Hepatocyte (in vitro differentiated cells): ENCODE results near the gene OSBPL2.

ENCODE experiments used
- EZH2 ChIP-seq: fragments of 200-600 bp; sonication (generic); IDR thresholded peaks from 2 replicates; pipeline ENCODE4 v1.6.1; 2016; ENCODE audit warnings: antibody characterized with exemption, mild to moderate bottlenecking, borderline replicate concordance
- EZH2phosphoT487 ChIP-seq: fragments of 200-600 bp; sonication (generic); IDR thresholded peaks from one replicate; pipeline ENCODE4 v1.6.1; 2018; ENCODE audit warnings: antibody characterized with exemption, mild to moderate bottlenecking, low read depth, moderate library complexity; ENCODE audit not compliant: unreplicated experiment, severe bottlenecking
- TF ChIP-seq, protein P1 (sequence below): fragments of 200-600 bp; sonication (generic); IDR thresholded peaks from 2 replicates; pipeline ENCODE4 v1.5.1; 2016; ENCODE audit warnings: antibody characterized with exemption, mild to moderate bottlenecking; ENCODE audit not compliant: poor library complexity

DNA sequence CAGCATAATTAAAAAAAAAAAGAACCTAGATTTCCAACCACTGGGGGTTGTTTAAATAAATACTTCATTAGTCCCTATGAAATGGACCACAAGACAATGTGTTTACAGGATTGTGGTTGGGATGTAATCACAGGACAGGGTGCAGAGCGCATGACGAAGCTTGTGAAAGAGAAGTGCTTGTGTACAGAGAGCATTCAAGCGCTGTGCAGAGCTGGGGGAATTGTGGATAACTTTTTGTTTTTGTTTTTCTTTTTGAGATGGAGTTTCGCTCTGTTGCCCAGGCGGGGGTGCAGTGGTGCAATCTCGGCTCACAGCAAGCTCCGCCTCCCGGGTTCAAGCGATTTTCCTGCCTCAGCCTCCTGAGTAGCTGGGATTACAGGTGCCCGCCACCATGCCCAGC is 106.5 kb downstream of the OSBPL2 start:
- TF ChIP-seq, protein P1, sequence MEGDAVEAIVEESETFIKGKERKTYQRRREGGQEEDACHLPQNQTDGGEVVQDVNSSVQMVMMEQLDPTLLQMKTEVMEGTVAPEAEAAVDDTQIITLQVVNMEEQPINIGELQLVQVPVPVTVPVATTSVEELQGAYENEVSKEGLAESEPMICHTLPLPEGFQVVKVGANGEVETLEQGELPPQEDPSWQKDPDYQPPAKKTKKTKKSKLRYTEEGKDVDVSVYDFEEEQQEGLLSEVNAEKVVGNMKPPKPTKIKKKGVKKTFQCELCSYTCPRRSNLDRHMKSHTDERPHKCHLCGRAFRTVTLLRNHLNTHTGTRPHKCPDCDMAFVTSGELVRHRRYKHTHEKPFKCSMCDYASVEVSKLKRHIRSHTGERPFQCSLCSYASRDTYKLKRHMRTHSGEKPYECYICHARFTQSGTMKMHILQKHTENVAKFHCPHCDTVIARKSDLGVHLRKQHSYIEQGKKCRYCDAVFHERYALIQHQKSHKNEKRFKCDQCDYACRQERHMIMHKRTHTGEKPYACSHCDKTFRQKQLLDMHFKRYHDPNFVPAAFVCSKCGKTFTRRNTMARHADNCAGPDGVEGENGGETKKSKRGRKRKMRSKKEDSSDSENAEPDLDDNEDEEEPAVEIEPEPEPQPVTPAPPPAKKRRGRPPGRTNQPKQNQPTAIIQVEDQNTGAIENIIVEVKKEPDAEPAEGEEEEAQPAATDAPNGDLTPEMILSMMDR = no peak
- TF ChIP-seq EZH2phosphoT487 = no peak
- TF ChIP-seq EZH2 = no peak
